Liver (tissue), 3 donors: ENCODE results near the gene ETV6.

Experiments
- CTCF ChIP-seq: fragments of 150-350 bp; IDR thresholded peaks from 2 replicates; pipeline ENCODE4 v1.5.1; 2017; ENCODE audit warnings: improper control_type of control experiment, low read depth, low read length; ENCODE audit not compliant: missing input control
- GABPA ChIP-seq, 2 donors: IDR thresholded peaks in 1 of 2; conservative IDR thresholded peaks in 1 of 2; 2 replicates each; pipeline ENCODE4 v1.6.1; 2016; ENCODE audit warnings: antibody characterized with exemption in 2 of 2, mild to moderate bottlenecking in 1 of 2, moderate library complexity in 1 of 2
- MAX ChIP-seq: IDR thresholded peaks from 2 replicates; pipeline ENCODE4 v1.6.1; 2016; ENCODE audit warnings: antibody characterized with exemption
- RAD21 ChIP-seq, 2 donors: IDR thresholded peaks; 2 replicates each; pipeline ENCODE4 v1.6.1; 2016; ENCODE audit warnings: antibody characterized with exemption in 2 of 2, mild to moderate bottlenecking in 2 of 2
- TAF1 ChIP-seq: conservative IDR thresholded peaks from 2 replicates; pipeline ENCODE4 v1.6.1; 2016; ENCODE audit warnings: antibody characterized with exemption, mild to moderate bottlenecking
- YY1 ChIP-seq: IDR thresholded peaks from 2 replicates; pipeline ENCODE4 v1.6.1; 2016; ENCODE audit warnings: antibody characterized with exemption, mild to moderate bottlenecking
- donor health status: healthy.
- donor health status: healthy.

GRCh38 chr12:11879306-11879705 lies 229.8 kb downstream of the ETV6 start:
- TF ChIP-seq MAX (no peak), GABPA (IDR thresholded peaks at IDR 0.05 in 1 of 2, conservative IDR thresholded peaks at IDR 0.05 in 1 of 2) (no peak), CTCF (no peak), RAD21 (IDR thresholded peaks at IDR 0.05) (no peak), YY1 (no peak), TAF1 (no peak)
